OCI-LY3 (cell line): ENCODE measurements around the gene FAU.

ENCODE experiments used
- CTCF ChIP-seq: fragments of 200-600, 300-600 bp; sonication (generic); IDR thresholded peaks from 2 replicates; pipeline ENCODE4 v1.5.1; 2014; ENCODE audit warnings: antibody characterized with exemption, low read length, low read depth
- EZH2phosphoT487 ChIP-seq: fragments of 200-600 bp; shearing (Covaris generic); IDR thresholded peaks from 2 replicates; pipeline ENCODE4 v1.6.1; 2018; ENCODE audit warnings: antibody characterized with exemption, mixed run types, low read depth

GRCh38 chr11:65078786-65079342 lies 43.1 kb downstream of the FAU start:
- TF ChIP-seq EZH2phosphoT487, result no peak
- no peak for TF ChIP-seq CTCF
